ENCODE results near the gene HOXC4. TPM values are rescaled to one million over a fixed set of nuclear protein-coding genes. Genes with fewer than 3 reads are reported as not detected.
A peak's percentile ranks its signal among the peaks of the same experiment; 100 is the strongest.

HOXC4 gene
- total and polyA plus RNA-seq, 12 donors: 0.78 to 7.4 (median 2.9) TPM

GRCh38 chr12:54045401-54045800, 8.2 kb upstream of the HOXC4 start:
- no peaks in the 10 kb centered on the region for H3K4me1 ChIP-seq (replicated peaks in 1 of 2)
- H3K4me3 ChIP-seq: peak overlapping the region in 1 of 4 donors; percentile 49
- TF ChIP-seq, protein P1, sequence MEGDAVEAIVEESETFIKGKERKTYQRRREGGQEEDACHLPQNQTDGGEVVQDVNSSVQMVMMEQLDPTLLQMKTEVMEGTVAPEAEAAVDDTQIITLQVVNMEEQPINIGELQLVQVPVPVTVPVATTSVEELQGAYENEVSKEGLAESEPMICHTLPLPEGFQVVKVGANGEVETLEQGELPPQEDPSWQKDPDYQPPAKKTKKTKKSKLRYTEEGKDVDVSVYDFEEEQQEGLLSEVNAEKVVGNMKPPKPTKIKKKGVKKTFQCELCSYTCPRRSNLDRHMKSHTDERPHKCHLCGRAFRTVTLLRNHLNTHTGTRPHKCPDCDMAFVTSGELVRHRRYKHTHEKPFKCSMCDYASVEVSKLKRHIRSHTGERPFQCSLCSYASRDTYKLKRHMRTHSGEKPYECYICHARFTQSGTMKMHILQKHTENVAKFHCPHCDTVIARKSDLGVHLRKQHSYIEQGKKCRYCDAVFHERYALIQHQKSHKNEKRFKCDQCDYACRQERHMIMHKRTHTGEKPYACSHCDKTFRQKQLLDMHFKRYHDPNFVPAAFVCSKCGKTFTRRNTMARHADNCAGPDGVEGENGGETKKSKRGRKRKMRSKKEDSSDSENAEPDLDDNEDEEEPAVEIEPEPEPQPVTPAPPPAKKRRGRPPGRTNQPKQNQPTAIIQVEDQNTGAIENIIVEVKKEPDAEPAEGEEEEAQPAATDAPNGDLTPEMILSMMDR (IDR thresholded peaks at IDR 0.05): no peak
- no peak for TF ChIP-seq POLR2A (IDR thresholded peaks at IDR 0.05)
- no peak for DNase-seq
- H3K27me3 ChIP-seq: peaks cover 3% of the 10 kb centered on the region
- no peaks in the 10 kb centered on the region for H3K9me3 ChIP-seq (replicated peaks in 1 of 3)
- H3K36me3 ChIP-seq (replicated peaks in 1 of 2): no peaks in the 10 kb centered on the region
- intact Hi-C loops (cut with DNase I): no loop called here
- peak overlapping the region in 1 of 5 donors; percentile 55 for H3K27ac ChIP-seq

GRCh38 chr12:54045868-54046521, 7.6 kb upstream of the HOXC4 start:
- intact Hi-C loops (cut with DNase I): no loop called here
- TF ChIP-seq, protein P1 (IDR thresholded peaks at IDR 0.05): no peak
- no peak for TF ChIP-seq POLR2A (IDR thresholded peaks at IDR 0.05)
- peak overlapping the region in 1 of 4 donors; percentile 49 for H3K4me3 ChIP-seq
- H3K27me3 ChIP-seq: peaks cover 3% of the 10 kb centered on the region
- no peak for DNase-seq
- WGBS, 4 donors: 60 to 73% (median 66%) methylated on average over 15 to 16 of the region's 16 CpGs
- no peaks in the 10 kb centered on the region for H3K36me3 ChIP-seq (replicated peaks in 1 of 2)
- H3K27ac ChIP-seq: peak overlapping the region in 1 of 5 donors; percentile 55
- H3K4me1 ChIP-seq (replicated peaks in 1 of 2): no peaks in the 10 kb centered on the region
- H3K9me3 ChIP-seq (replicated peaks in 1 of 3): no peaks in the 10 kb centered on the region

DNA sequence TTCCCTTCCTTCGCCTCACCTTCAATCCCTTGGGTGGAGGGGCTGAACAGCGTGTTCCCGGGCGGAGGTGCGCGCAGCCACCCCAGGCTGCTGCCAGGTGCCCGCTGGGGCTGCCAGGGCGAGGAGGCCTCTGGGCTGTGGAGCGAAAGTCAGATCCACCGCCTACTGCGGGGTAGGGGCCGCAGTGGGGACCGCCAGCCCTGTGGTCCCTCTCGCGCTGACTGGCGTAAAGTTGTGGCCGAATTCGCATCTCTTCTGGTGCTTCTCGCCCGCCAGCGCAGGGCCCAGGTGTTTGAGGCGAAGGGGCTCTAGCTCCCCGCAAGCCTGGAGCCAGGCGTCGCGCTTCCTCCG, 6.9 kb upstream of the HOXC4 start:
- Histone ChIP-seq H3K4me3 (peak overlapping the region in 1 of 4 donors; percentile 49), H3K27ac (peak overlapping the region in 3 of 5 donors; percentile 33 to 76 (median 54)), H3K9me3 (replicated peaks in 1 of 3) (no peaks in the 10 kb centered on the region), H3K27me3 (peaks cover 3% of the 10 kb centered on the region), H3K4me1 (replicated peaks in 1 of 2) (peaks cover 0 to 4% of the 10 kb centered on the region in 2 donors), H3K36me3 (replicated peaks in 1 of 2) (no peaks in the 10 kb centered on the region)
- no peak for DNase-seq
- 46 to 52% (median 49%) methylated on average over 9 to 27 of the region's 27 CpGs for WGBS, 4 donors
- intact Hi-C loops (cut with DNase I): no loop called here
- no peak for TF ChIP-seq POLR2A (IDR thresholded peaks at IDR 0.05)
- TF ChIP-seq, protein P1 (IDR thresholded peaks at IDR 0.05): no peak

DNA sequence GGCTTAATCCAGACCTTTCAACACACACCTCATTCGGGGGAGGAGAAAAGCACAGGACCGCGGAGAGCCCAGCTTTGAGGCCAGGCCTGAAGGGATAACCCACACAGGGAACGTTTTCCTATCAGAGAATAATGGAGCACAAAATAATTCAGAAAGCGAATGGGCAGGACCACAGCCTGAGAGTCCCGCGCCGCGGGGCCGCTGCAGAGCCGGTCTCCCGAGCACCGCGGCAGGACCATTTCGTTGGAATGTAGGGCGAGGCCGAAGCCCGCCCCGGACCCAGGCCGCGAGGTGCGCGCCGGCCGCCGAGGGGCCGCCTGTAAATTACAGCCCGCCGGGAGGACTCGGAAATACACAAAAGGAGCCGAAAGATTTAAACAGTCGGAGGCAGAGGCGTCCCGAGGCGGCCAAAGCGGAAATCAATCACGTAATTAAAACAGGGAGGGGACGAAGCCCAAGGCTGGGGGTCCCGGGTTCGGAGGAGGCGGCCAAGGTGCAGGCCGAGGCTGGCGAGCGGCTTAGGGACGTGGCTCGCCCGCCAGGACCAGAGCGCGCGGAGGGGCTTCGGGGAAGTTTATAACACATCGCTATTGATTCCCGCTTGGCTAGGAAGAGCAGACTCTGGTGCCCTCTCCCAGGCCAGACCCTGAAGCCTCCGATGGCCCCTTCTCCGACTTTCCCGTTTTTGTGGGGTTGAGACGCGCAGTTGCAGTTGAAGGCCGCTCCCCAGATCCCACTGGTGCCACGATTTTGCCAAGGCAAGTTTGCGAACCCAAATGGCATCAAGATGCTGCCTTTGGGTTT, 6.3 kb upstream of the HOXC4 start:
- H3K4me3 ChIP-seq: peak overlapping the region in 1 of 4 donors; percentile 49
- WGBS, 4 donors: 38 to 58% (median 51%) methylated on average over 31 to 61 of the region's 61 CpGs
- intact Hi-C loops (cut with DNase I): no loop called here

More for the DNA sequence above, 6.3 kb upstream of the HOXC4 start:
- no peak for TF ChIP-seq POLR2A (IDR thresholded peaks at IDR 0.05)
- TF ChIP-seq, protein P1 (IDR thresholded peaks at IDR 0.05): no peak
- Histone ChIP-seq H3K4me1 (replicated peaks in 1 of 2) (peaks cover 0 to 4% of the 10 kb centered on the region in 2 donors), H3K36me3 (replicated peaks in 1 of 2) (no peaks in the 10 kb centered on the region), H3K27me3 (peaks cover 3% of the 10 kb centered on the region), H3K27ac (peak overlapping the region in 3 of 5 donors; percentile 33 to 76 (median 54)), H3K9me3 (replicated peaks in 1 of 3) (no peaks in the 10 kb centered on the region)
- DNase-seq: no peak
